Putamen (tissue), 1 donor: ENCODE data around the gene FARS2.

Source experiments
- DNase-seq: peaks from one replicate; pipeline ENCODE4 v3.0.0-alpha.2; 2016; ENCODE audit warnings: low spot score

The FARS2 gene

DNA sequence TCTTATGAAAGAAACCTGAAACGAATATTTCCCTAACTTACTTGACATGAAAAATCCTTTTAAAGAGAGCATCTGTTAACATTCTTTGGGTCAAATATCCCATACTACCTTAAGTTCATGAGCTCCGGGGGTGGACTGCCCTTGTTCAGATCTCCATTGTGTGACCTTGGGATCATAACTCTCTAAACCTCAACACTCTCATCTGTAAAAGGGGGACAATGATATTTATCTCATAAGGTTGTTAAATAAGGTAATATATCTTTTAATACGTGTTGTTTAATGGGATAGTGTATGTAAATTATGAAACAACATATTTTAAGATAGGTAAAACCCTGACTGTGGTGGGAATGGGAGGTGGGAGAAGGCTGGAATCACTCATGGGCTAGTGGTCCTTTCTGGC, 326.3 kb downstream of the FARS2 start:
- no peak for DNase-seq

GRCh38 chr6:5589422-5590141, 328.3 kb downstream of the FARS2 start:
- DNase-seq = no peak

DNA sequence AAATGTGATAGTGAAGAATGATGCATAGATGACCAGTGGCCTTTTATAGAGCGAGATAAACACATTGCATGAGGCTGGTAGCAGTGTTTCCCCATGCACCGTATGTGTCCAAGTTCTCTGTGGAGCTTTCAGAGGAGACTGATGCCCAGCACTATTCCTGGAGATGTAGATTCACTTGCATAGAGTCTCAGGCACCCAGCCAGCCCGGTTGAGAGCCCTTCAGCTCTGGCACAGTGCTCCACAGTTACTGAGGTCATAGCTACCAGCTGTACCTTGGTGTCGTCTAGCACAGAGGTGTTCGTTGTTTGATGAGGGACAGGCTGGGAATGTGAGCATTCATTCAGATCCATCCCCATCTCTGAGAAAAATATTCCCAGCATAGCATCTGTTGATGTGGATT, 328.9 kb downstream of the FARS2 start:
- no peak for DNase-seq

DNA sequence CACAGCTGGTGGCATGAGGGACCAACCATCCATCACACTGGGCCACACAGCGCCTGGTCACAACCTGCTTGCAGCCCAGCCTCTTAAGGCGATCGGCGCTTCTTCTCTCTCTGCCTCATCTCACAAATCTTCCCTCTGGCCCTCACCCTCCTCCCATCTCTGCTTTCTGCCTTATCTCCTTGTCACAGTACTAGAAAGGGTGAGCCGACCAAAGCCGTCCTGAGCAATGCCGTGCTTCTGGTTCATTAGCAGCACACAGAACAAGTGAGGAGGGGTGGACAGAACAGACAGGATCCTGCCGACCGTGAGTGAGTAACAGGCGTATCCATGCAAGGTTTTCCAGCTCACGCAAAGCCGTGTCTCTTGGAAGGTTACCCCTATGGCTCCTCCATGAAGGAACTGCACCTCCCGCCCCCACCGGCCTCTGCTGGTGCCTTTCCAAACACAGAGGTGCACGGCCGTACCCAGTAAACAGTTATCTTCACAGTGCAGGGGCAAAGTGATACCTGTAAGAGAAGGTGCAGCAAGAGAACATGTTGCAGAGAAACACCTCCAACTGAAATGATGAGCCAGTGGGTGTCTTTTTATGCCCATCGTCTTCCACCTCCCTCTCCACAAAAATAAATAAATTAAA, 331.7 kb downstream of the FARS2 start:
- DNase-seq = no peak

- DNase-seq = no peak
These were observed 333.9 kb downstream of the FARS2 start for GRCh38 chr6:5595184-5595583.

GRCh38 chr6:5597413-5597812, 336.1 kb downstream of the FARS2 start:
- no peak for DNase-seq

DNA sequence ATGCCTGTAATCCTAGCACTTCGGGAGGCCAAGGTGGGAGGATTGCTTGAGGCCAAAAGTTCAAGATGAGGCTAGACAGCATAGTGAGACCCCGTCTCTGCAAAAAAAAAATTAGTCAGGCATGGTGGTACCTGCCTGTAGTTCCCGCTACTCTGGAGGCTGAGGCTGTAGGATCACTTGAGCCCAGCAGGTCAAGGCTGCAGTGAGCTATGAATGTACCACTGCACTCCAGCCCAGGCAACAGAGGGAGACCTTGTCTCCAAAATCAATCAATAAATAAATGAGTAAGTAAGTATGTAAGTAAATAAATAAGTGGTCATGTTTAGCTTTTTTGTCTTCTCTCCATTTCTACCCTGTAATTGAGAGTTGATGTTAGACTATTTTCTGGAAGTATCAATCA, 336.8 kb downstream of the FARS2 start:
- no peak for DNase-seq

GRCh38 chr6:5599127-5599526, 337.8 kb downstream of the FARS2 start:
- DNase-seq = no peak

- DNase-seq = no peak
These were observed 344.6 kb downstream of the FARS2 start for GRCh38 chr6:5605937-5606336.

- no peak for DNase-seq
These were observed 345.2 kb downstream of the FARS2 start for GRCh38 chr6:5606546-5606945.

DNA sequence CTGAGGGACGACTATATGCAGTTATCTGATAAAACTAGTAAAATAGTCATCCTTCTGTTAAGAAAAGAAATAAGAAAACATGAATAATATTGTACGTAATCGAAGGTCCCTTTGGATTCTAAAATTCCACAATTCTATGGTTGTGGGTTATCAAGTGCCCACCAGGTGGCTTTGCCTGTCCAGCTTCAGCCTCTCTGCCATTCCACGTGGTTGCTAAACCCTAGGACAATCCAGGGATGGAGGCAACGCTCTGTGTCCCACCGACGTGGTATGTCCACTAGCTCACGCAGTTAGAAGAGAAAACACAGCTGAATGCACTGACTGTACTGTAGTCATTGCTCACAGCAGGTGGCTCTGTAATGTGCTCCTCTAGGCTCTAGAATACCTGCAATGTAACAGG, 349.3 kb downstream of the FARS2 start:
- DNase-seq = no peak

GRCh38 chr6:5617179-5617578, 355.9 kb downstream of the FARS2 start:
- DNase-seq = no peak

DNA sequence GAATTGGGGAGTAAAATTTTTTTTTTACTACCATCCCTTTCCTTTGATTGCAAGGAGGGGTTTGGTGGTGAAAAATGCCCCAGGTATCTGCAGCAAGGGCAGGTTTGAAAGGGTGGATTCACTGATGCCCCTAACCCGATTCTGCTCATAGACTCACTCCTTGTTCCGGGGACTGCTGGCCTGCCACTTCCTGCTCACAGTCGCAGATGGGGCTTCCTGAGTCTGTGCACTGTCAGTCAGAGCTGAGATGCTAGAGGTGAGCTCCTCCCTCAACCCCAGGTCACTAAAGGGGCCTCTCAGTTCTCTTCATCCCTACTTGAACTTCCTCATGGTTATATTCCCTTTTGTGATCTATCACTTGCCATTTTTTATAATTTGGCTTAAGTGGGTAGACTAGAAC, 357.9 kb downstream of the FARS2 start:
- DNase-seq = no peak

- DNase-seq = no peak
These were observed 361.1 kb downstream of the FARS2 start for GRCh38 chr6:5622276-5623005.

DNA sequence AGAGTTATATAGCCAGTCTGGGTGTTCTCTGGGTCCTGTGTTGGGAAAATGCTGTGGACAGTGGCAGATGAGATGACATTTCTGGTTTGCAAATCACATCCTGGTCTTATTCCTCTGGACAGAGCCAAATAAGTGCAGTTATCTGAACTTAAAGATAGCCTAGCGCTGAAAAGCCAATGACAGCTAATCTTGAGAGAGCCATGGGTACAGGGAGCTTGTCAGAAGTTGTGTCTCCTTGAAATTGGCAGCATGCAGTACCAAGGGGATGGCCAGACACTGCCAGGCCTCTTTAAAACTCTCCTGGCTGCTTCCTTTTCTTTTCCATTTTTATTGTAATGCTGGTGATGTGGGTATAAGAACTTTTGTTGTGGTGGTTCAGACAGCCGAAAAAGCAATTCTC, 362.5 kb downstream of the FARS2 start:
- DNase-seq = no peak

DNA sequence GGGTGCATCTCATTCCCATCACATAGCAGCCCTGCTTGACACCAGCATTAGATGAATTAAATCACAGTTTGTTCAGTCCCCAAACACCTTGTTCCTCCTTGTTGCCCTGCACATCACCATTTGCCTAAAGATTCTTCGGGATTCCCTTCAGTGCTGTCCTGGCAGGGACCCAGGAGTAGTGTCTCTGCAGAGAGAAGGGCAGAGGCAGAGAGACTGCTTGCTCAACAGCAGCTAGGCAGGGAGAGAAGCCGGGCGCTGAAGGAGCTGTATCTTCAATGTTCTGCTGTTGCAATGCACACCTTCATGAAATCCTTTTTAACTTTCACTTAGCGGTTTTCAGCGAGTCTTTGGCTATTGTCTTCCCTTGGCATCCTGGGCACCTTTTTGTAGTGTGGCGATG, 362.9 kb downstream of the FARS2 start:
- no peak for DNase-seq

- no peak for DNase-seq
These were observed 365.6 kb downstream of the FARS2 start for GRCh38 chr6:5626727-5627426.

DNA sequence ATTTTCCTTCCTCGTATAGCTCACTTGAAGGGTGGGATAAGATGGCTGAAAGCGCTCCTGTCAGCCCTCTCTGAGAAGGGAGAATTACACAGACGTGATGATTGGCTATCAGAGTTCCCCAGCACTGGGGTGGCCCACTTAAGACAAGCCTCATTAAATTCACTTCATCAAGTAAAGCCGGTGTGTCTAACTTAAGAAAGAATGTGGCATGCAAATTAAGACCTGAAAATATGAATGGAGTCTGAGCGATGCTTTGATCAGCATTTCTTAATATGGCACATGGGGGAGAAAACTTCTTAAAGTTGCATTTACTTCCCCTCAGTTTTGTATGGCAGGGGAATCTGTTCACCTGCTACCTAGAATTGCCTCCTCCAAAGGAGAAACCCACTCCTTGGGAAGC, 369.3 kb downstream of the FARS2 start:
- no peak for DNase-seq

DNA sequence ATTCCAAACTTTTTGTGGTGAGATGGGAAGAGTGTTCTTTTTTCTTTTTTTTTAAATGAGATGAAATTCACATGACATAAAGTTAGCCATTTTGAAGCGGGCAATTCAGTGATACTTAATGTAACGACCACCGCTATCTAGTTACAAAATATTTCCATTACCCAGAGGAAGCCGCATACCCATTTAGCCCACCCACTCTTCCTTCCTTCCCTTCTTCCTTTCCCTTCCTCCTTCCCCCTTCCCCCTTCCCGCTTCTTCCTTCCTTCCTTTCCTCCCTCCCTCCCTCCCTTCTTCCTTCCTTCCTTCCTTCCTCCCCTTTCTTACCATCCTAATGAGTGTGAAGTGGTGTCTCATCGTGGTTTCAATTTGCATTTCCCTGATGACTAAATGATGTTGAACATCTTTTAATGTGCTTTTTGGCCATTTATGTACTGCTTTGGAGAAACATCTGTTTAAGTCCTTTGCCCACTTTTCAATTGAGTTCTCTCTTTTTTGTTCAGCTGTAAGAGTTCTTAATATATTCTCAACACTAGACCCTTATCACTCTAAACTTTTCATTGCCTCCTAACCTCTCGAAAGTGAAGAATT, 371.1 kb downstream of the FARS2 start:
- no peak for DNase-seq

DNA sequence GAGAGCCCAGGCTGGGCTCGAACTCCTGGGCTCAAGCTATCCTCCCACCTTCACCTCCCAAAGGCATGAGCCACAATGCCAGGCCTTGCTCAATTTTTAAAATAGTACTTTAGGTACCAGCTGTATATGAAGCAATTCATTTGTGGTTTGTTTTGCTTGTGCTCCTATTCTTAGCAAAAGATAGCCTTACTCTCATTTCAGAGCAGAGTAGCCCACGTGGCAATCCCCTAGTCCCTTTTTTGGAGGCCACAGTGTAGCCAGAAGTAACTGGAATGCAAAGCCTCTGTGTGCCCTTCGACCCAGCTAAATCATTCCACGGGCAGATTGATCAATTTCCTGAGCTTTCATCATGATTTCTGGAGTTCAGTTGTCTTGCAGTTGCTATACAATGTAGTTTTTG, 373.2 kb downstream of the FARS2 start:
- DNase-seq = no peak

- DNase-seq = no peak
These were observed 375.1 kb downstream of the FARS2 start for GRCh38 chr6:5636210-5637030.
